Osteoblast (primary cell): ENCODE results near the gene NPVF. TPM values are rescaled to one million over a fixed set of nuclear protein-coding genes. Genes with fewer than 3 reads are reported as not detected.

Source experiments
- DNase-seq: peaks from one replicate; pipeline ENCODE4 v3.0.0; 2011; ENCODE audit warnings: low spot score, mixed read lengths; ENCODE audit not compliant: insufficient read length; ENCODE audit errors: missing footprints
- H2AFZ ChIP-seq: 2 replicates; pipeline ENCODE4 v1.6.0; 2011; ENCODE audit warnings: mild to moderate bottlenecking, low read length
- H3K27ac ChIP-seq: 2 replicates; pipeline ENCODE4 v1.5.1; 2011; ENCODE audit warnings: mild to moderate bottlenecking, low read depth, low read length, moderate library complexity
- H3K27me3 ChIP-seq: 2 replicates; pipeline ENCODE4 v1.6.0; 2012; ENCODE audit warnings: mild to moderate bottlenecking, control low read depth, inconsistent platforms, low read length, moderate library complexity; ENCODE audit not compliant: insufficient read depth
- H3K36me3 ChIP-seq: 2 replicates; pipeline ENCODE4 v1.5.1; 2011; ENCODE audit warnings: mild to moderate bottlenecking, low read length, control low read depth, moderate library complexity; ENCODE audit not compliant: insufficient read depth
- H3K4me1 ChIP-seq: 2 replicates; pipeline ENCODE4 v1.5.1; 2011; ENCODE audit warnings: mild to moderate bottlenecking, low read length, control low read depth, moderate library complexity; ENCODE audit not compliant: insufficient read depth
- H3K4me2 ChIP-seq: 2 replicates; pipeline ENCODE4 v1.6.0; 2011; ENCODE audit warnings: mild to moderate bottlenecking, low read length; ENCODE audit not compliant: insufficient read depth
- H3K4me3 ChIP-seq: fragments of 200-600 bp; sonication (generic); 3 replicates; pipeline ENCODE4 v1.5.1; 2012; ENCODE audit warnings: mild to moderate bottlenecking, low read length, inconsistent platforms; ENCODE audit not compliant: insufficient read depth
- H3K79me2 ChIP-seq: 2 replicates; pipeline ENCODE4 v1.6.0; 2012; ENCODE audit warnings: mild to moderate bottlenecking, low read length, control low read depth, inconsistent platforms; ENCODE audit not compliant: insufficient read depth
- H3K9me3 ChIP-seq: 2 replicates; pipeline ENCODE4 v1.5.1; 2011; ENCODE audit warnings: low read depth, low read length, control low read depth
- H4K20me1 ChIP-seq: 2 replicates; pipeline ENCODE4 v1.6.0; 2012; ENCODE audit warnings: mild to moderate bottlenecking, low read length, control low read depth; ENCODE audit not compliant: insufficient read depth
- CTCF ChIP-seq: IDR thresholded peaks from 2 replicates; pipeline ENCODE4 v1.5.1; 2011; ENCODE audit warnings: mild to moderate bottlenecking, low read depth, low read length, moderate library complexity; ENCODE audit errors: extremely low read depth
- total RNA-seq: library from RNA; depleted of rRNA; stranded (reverse); fragments of >200 nt; gene quantifications from 2 replicates; pipeline ENCODE4 v1.2.3, GENCODE V29; 2012

NPVF gene
- total RNA-seq, 1 donor = not detected

GRCh38 chr7:25240896-25241295, 12.6 kb upstream of the NPVF start:
- H3K4me3 ChIP-seq = no peak overlapping the region

GRCh38 chr7:25240340-25240739, 12.1 kb upstream of the NPVF start:
- Histone ChIP-seq H3K79me2 (no peaks in the 10 kb centered on the region), H3K4me3 (no peak overlapping the region), H3K4me1 (no peaks in the 10 kb centered on the region), H4K20me1 (no peaks in the 10 kb centered on the region), H3K27me3 (no peaks in the 10 kb centered on the region), H2AFZ (no peak overlapping the region), H3K4me2 (no peak overlapping the region), H3K27ac (no peak overlapping the region), H3K9me3 (no peaks in the 10 kb centered on the region), H3K36me3 (no peaks in the 10 kb centered on the region)
- DNase-seq = no peak
- TF ChIP-seq CTCF = no peak

More at GRCh38 chr7:25240896-25241295, 12.6 kb upstream of the NPVF start:
- Histone ChIP-seq H4K20me1 (no peaks in the 10 kb centered on the region), H3K4me2 (no peak overlapping the region), H3K9me3 (no peaks in the 10 kb centered on the region), H2AFZ (no peak overlapping the region), H3K27me3 (no peaks in the 10 kb centered on the region), H3K27ac (no peak overlapping the region), H3K36me3 (no peaks in the 10 kb centered on the region), H3K79me2 (no peaks in the 10 kb centered on the region), H3K4me1 (no peaks in the 10 kb centered on the region)
- TF ChIP-seq CTCF = no peak
- DNase-seq = no peak

GRCh38 chr7:25239888-25240287, 11.6 kb upstream of the NPVF start:
- no peak overlapping the region for H2AFZ ChIP-seq
- H4K20me1 ChIP-seq = no peaks in the 10 kb centered on the region
- no peak for TF ChIP-seq CTCF
- H3K27ac ChIP-seq = no peak overlapping the region
- H3K4me2 ChIP-seq = no peak overlapping the region
- no peaks in the 10 kb centered on the region for H3K36me3 ChIP-seq
- no peaks in the 10 kb centered on the region for H3K9me3 ChIP-seq
- no peaks in the 10 kb centered on the region for H3K4me1 ChIP-seq
- H3K27me3 ChIP-seq = no peaks in the 10 kb centered on the region
- DNase-seq = no peak
- no peaks in the 10 kb centered on the region for H3K79me2 ChIP-seq
- H3K4me3 ChIP-seq = no peak overlapping the region

GRCh38 chr7:25238066-25238725, 9.9 kb upstream of the NPVF start:
- no peak for TF ChIP-seq CTCF
- Histone ChIP-seq H4K20me1 (no peaks in the 10 kb centered on the region), H3K79me2 (no peaks in the 10 kb centered on the region), H2AFZ (no peak overlapping the region), H3K36me3 (no peaks in the 10 kb centered on the region), H3K27me3 (no peaks in the 10 kb centered on the region), H3K27ac (no peak overlapping the region), H3K4me1 (no peaks in the 10 kb centered on the region), H3K4me2 (no peak overlapping the region), H3K9me3 (no peaks in the 10 kb centered on the region), H3K4me3 (no peak overlapping the region)
- no peak for DNase-seq
